ENCODE measurements around the gene CD38.

DNA sequence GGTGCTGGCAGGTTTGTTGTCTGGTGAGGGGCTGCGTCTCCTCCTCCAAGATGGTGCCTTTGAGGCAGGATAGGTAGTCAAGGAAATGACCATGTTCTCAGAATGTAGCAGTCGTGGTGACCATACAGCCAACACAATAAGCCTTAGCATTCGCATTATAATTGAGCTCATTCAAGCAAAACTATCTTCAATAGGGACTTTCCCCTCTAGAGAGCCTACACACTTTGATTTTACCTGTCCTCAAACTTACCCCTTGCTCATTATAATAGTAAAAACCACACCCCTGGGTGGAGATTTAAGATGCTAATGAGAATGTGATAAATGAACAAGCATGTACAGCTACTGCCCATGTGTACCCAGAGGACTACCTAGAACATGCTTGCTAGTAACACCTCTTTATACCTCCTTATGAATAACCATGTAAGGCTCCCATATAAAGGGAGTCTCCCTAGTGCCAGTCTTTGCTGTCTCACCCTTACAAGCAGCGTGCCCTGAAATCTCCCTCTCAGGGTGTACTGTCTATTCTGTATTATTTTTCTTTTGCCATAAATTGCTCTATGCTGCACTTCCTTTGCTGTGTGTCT lies 112.2 kb downstream of the CD38 start:
- TF ChIP-seq, protein P1, sequence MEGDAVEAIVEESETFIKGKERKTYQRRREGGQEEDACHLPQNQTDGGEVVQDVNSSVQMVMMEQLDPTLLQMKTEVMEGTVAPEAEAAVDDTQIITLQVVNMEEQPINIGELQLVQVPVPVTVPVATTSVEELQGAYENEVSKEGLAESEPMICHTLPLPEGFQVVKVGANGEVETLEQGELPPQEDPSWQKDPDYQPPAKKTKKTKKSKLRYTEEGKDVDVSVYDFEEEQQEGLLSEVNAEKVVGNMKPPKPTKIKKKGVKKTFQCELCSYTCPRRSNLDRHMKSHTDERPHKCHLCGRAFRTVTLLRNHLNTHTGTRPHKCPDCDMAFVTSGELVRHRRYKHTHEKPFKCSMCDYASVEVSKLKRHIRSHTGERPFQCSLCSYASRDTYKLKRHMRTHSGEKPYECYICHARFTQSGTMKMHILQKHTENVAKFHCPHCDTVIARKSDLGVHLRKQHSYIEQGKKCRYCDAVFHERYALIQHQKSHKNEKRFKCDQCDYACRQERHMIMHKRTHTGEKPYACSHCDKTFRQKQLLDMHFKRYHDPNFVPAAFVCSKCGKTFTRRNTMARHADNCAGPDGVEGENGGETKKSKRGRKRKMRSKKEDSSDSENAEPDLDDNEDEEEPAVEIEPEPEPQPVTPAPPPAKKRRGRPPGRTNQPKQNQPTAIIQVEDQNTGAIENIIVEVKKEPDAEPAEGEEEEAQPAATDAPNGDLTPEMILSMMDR (IDR thresholded peaks at IDR 0.05) = no peak
- TF ChIP-seq POLR2A (IDR thresholded peaks at IDR 0.05) (no peak), EP300 (IDR thresholded peaks at IDR 0.05) (no peak)

Data from tibial nerve (tissue), 4 donors.